IMR-90 (cell line): Measurements from ENCODE around the gene CPNE4. TPM values are rescaled to one million over a fixed set of nuclear protein-coding genes. Genes with fewer than 3 reads are reported as not detected.
A peak's percentile ranks its signal among the peaks of the same experiment; 100 is the strongest.

ENCODE experiments used
- ATAC-seq: fragments of 200-7000 bp; cut with Tn5 transposase; 2 replicates; pipeline ENCODE4 v1.9.1; 2020; ENCODE audit warnings: low read depth, mild to moderate bottlenecking, moderate library complexity
- BruUV-seq: library from RNA; stranded (reverse); fragments of 400-500 nt; replicated peaks from 2 replicates; lab custom pipeline; 2021; lab: Mats Ljungman, UMichigan
- CTCF ChIA-PET: fragments of 300-600 bp; formaldehyde crosslinking; extraction: SDS; loops from one replicate; lab custom pipeline; 2021; ENCODE audit warnings: antibody characterized with exemption; lab: Yijun Ruan, JAX
- POLR2A ChIA-PET: fragments of 300-600 bp; sonication (Branson Sonifier 250); formaldehyde crosslinking; loops from one replicate; lab custom pipeline; 2022; ENCODE audit warnings: antibody characterized with exemption; ENCODE audit not compliant: unreplicated experiment; lab: Charles Lee
- DNase-seq: peaks from one replicate; pipeline ENCODE4 v3.0.0; 2013
- H2AFZ ChIP-seq: replicated peaks from 2 replicates; pipeline ENCODE3; 2013; ENCODE audit warnings: low read length, mild to moderate bottlenecking; ENCODE audit not compliant: poor library complexity
- H2AK5ac ChIP-seq: 2 replicates; pipeline ENCODE4 v1.6.1; 2013; ENCODE audit warnings: low read depth, low read length, inconsistent platforms
- H2AK9ac ChIP-seq: replicated peaks from 2 replicates; pipeline ENCODE3; 2013; ENCODE audit warnings: mild to moderate bottlenecking, low read depth, low read length, moderate library complexity; ENCODE audit not compliant: poor library complexity
- H2BK120ac ChIP-seq: 2 replicates; pipeline ENCODE4 v1.6.1; 2013; ENCODE audit warnings: low read depth, low read length, inconsistent platforms
- H2BK15ac ChIP-seq: 3 replicates; pipeline ENCODE4 v1.6.1; 2013; ENCODE audit warnings: low read depth, low read length, inconsistent platforms
- H2BK20ac ChIP-seq: 2 replicates; pipeline ENCODE4 v1.6.1; 2013; ENCODE audit warnings: low read depth, mild to moderate bottlenecking, inconsistent platforms, low read length, moderate library complexity
- H2BK5ac ChIP-seq: 2 replicates; pipeline ENCODE4 v1.6.1; 2013; ENCODE audit warnings: mild to moderate bottlenecking, low read depth, low read length, inconsistent platforms; ENCODE audit not compliant: poor library complexity, severe bottlenecking
- H3K14ac ChIP-seq: replicated peaks from 2 replicates; pipeline ENCODE4 v1.6.1; 2013; ENCODE audit warnings: low read depth, low read length, inconsistent platforms
- H3K18ac ChIP-seq: 2 replicates; pipeline ENCODE4 v1.6.1; 2013; ENCODE audit warnings: low read depth, low read length, control low read depth
- H3K23ac ChIP-seq: 2 replicates; pipeline ENCODE4 v1.6.1; 2013; ENCODE audit warnings: low read depth, low read length, inconsistent platforms
- H3K27ac ChIP-seq: 2 replicates; pipeline ENCODE4 v1.5.1; 2013; ENCODE audit warnings: mild to moderate bottlenecking, control low read depth, low read length; ENCODE audit not compliant: insufficient read depth
- H3K27me3 ChIP-seq: 2 replicates; pipeline ENCODE4 v1.6.1; 2013; ENCODE audit warnings: low read length; ENCODE audit not compliant: control insufficient read depth, insufficient read depth
- H3K36me3 ChIP-seq: 2 replicates; pipeline ENCODE4 v1.6.1; 2013; ENCODE audit warnings: low read length, mixed read lengths; ENCODE audit not compliant: control insufficient read depth, insufficient read depth
- H3K4ac ChIP-seq: 2 replicates; pipeline ENCODE4 v1.6.1; 2013; ENCODE audit warnings: low read depth, low read length, inconsistent platforms
- H3K4me1 ChIP-seq: 2 replicates; pipeline ENCODE4 v1.6.1; 2013; ENCODE audit warnings: low read length, mixed read lengths; ENCODE audit not compliant: control insufficient read depth, insufficient read depth
- H3K4me2 ChIP-seq: 2 replicates; pipeline ENCODE4 v1.6.1; 2013; ENCODE audit warnings: low read depth, mild to moderate bottlenecking, control low read depth, low read length, moderate library complexity
- H3K4me3 ChIP-seq: 2 replicates; pipeline ENCODE4 v1.5.1; 2013; ENCODE audit warnings: low read depth, mild to moderate bottlenecking, control low read depth, low read length, moderate library complexity; ENCODE audit not compliant: insufficient read depth
- H3K56ac ChIP-seq: 2 replicates; pipeline ENCODE4 v1.6.1; 2013; ENCODE audit warnings: low read length, inconsistent platforms; ENCODE audit not compliant: insufficient read depth; ENCODE audit errors: extremely low read depth
- H3K79me1 ChIP-seq, 2 experiments: 2 replicates each; pipeline ENCODE4 v1.6.1; 2013; ENCODE audit warnings: low read length in 2 of 2, inconsistent platforms in 1 of 2, low read depth in 1 of 2
- H3K9ac ChIP-seq: 2 replicates; pipeline ENCODE4 v1.6.1; 2013; ENCODE audit warnings: low read depth, low read length, control low read depth
- H3K9me1 ChIP-seq: 2 replicates; pipeline ENCODE4 v1.6.1; 2013; ENCODE audit warnings: low read length, inconsistent platforms; ENCODE audit not compliant: insufficient read depth
- H3K9me3 ChIP-seq: 2 replicates; pipeline ENCODE4 v1.6.1; 2013; ENCODE audit warnings: low read length; ENCODE audit not compliant: control insufficient read depth, insufficient read depth
- H4K20me1 ChIP-seq: 2 replicates; pipeline ENCODE4 v1.6.1; 2013; ENCODE audit warnings: low read length, inconsistent platforms; ENCODE audit not compliant: insufficient read depth
- H4K5ac ChIP-seq: 2 replicates; pipeline ENCODE4 v1.6.1; 2013; ENCODE audit warnings: mild to moderate bottlenecking, low read depth, low read length, control low read depth
- H4K8ac ChIP-seq, 2 experiments: 2 replicates each; pipeline ENCODE4 v1.6.1; 2013; ENCODE audit warnings: low read depth in 2 of 2, low read length in 2 of 2, control low read depth in 1 of 2, inconsistent platforms in 1 of 2
- H4K91ac ChIP-seq: 2 replicates; pipeline ENCODE4 v1.6.1; 2013; ENCODE audit warnings: low read depth, low read length, inconsistent platforms; ENCODE audit not compliant: insufficient read depth
- BHLHE40 ChIP-seq: fragments of 150-350 bp; IDR thresholded peaks from 2 replicates; pipeline ENCODE4 v1.6.1; 2016; ENCODE audit warnings: mild to moderate bottlenecking, low read depth, low read length
- CEBPB ChIP-seq: IDR thresholded peaks from 2 replicates; pipeline ENCODE4 v1.6.1; 2012; ENCODE audit warnings: low read depth, low read length, improper control_type of control experiment
- CHD1 ChIP-seq: IDR thresholded peaks from 2 replicates; pipeline ENCODE4 v1.6.1; 2012; ENCODE audit warnings: low read depth, low read length, improper control_type of control experiment
- CTCF ChIP-seq: conservative IDR thresholded peaks from 2 replicates; pipeline ENCODE4 v1.5.1; 2012; ENCODE audit warnings: mild to moderate bottlenecking, low read depth, low read length, improper control_type of control experiment
- FOS ChIP-seq: fragments of 150-350 bp; IDR thresholded peaks from 2 replicates; pipeline ENCODE4 v1.6.1; 2016; ENCODE audit warnings: low read depth, low read length
- MAFK ChIP-seq: IDR thresholded peaks from 2 replicates; pipeline ENCODE4 v1.6.1; 2012; ENCODE audit warnings: low read depth, low read length, improper control_type of control experiment
- MAZ ChIP-seq: IDR thresholded peaks from 2 replicates; pipeline ENCODE4 v1.6.1; 2012; ENCODE audit warnings: low read depth, mild to moderate bottlenecking, low read length, improper control_type of control experiment, moderate library complexity, borderline replicate concordance
- MXI1 ChIP-seq: IDR thresholded peaks from 2 replicates; pipeline ENCODE4 v1.6.1; 2012; ENCODE audit warnings: low read depth, mild to moderate bottlenecking, low read length, moderate library complexity, borderline replicate concordance
- NFE2L2 ChIP-seq: fragments of 150-350 bp; IDR thresholded peaks from 2 replicates; pipeline ENCODE4 v1.6.1; 2016; ENCODE audit warnings: low read depth, mild to moderate bottlenecking, low read length
- RAD21 ChIP-seq: IDR thresholded peaks from 2 replicates; pipeline ENCODE4 v1.6.1; 2012; ENCODE audit warnings: low read length, improper control_type of control experiment
- RCOR1 ChIP-seq: IDR thresholded peaks from 2 replicates; pipeline ENCODE4 v1.6.1; 2012; ENCODE audit warnings: mild to moderate bottlenecking, low read length, improper control_type of control experiment; ENCODE audit not compliant: insufficient replicate concordance
- RFX5 ChIP-seq: IDR thresholded peaks from 2 replicates; pipeline ENCODE4 v1.8.0; 2012; ENCODE audit warnings: low read depth, mild to moderate bottlenecking, low read length, moderate library complexity
- SMC3 ChIP-seq: fragments of 150-350 bp; IDR thresholded peaks from 2 replicates; pipeline ENCODE4 v1.6.1; 2016; ENCODE audit warnings: low read depth, mild to moderate bottlenecking, antibody characterized with exemption, low read length, moderate library complexity
- WGBS, 2 experiments: methylation state at CpG; one replicate each; pipeline versions ENCODE4 v1.1.5 to v1.1.7; 2013; ENCODE audit warnings: missing lambda C conversion rate in 2 of 2; ENCODE audit not compliant: insufficient read length in 1 of 2; ENCODE audit errors: extremely low coverage in 2 of 2; 5-methylcytosine and 5-hydroxymethylcytosine counted together
- dilution Hi-C: fragments of 300-500 bp; cut with HindIII; formaldehyde crosslinking; loops from one replicate; pipeline ENCODE4 v1.14.3; 2018; ENCODE audit warnings: low sequenced_read_pairs; ENCODE audit not compliant: unreplicated experiment
- in situ Hi-C: fragments of 300-500 bp; cut with MboI; formaldehyde crosslinking; loops from 3 replicates; pipeline ENCODE4 v1.14.3; 2019; ENCODE audit warnings: low sequenced_read_pairs, inconsistent platforms, mixed read lengths
- intact Hi-C: fragments of 100-400 bp; cut with micrococcal nuclease; formaldehyde crosslinking; loops from 2 replicates; pipeline ENCODE4 v1.10.0; 2022
- polyA plus RNA-seq, 3 experiments: library from polyadenylated mRNA; depleted of rRNA; stranded (reverse); fragments of >200 nt; gene quantifications; 2 replicates each; pipeline ENCODE4 v1.2.3, GENCODE V29; 2012; ENCODE audit warnings: low replicate concordance in 1 of 3
- total RNA-seq: library from RNA; depleted of rRNA; stranded (reverse); fragments of >200 nt; gene quantifications from 2 replicates; pipeline ENCODE4 v1.2.3, GENCODE V29; 2012

CPNE4 gene
- total and polyA plus RNA-seq, 2 of the 4 experiments (the other 2 are of a cell fraction): not detected

DNA sequence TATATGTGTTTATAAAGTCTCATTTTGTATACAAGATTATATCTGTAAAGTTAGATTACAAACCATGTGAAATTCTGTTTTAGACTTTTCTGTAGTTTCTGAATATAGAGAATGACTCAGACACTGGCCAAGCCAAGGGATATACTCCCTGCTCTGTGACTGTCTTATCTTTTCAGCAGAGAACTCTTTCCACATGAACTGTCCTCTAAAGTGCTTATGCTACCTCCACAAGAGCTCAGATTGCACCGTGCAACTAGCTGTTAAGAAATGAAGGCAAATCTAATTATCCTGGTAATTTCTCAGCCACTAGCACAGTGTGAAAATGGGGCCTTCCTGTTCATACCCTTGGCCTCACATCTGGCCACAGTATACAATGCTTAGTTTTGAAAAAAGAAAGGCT is 44.3 kb upstream of the CPNE4 start:
- H3K79me1 ChIP-seq: no peaks in the 10 kb centered on the region

More for the DNA sequence above, 44.3 kb upstream of the CPNE4 start:
- Histone ChIP-seq H3K27ac (no peak overlapping the region), H3K9me1 (no peaks in the 10 kb centered on the region), H3K9ac (no peak overlapping the region), H3K23ac (no peak overlapping the region), H3K36me3 (no peaks in the 10 kb centered on the region), H4K91ac (no peak overlapping the region), H3K9me3 (no peaks in the 10 kb centered on the region), H2BK15ac (no peak overlapping the region), H2AK5ac (no peak overlapping the region), H2BK120ac (no peak overlapping the region), H4K5ac (no peak overlapping the region), H3K56ac (no peak overlapping the region), H4K20me1 (no peaks in the 10 kb centered on the region), H3K4ac (no peak overlapping the region), H4K8ac (no peak overlapping the region), H2AFZ (no peak overlapping the region), H3K4me3 (no peak overlapping the region), H2BK20ac (no peak overlapping the region), H3K14ac (no peak overlapping the region), H3K4me1 (no peaks in the 10 kb centered on the region), H3K18ac (no peak overlapping the region), H2AK9ac (no peak overlapping the region), H3K27me3 (no peaks in the 10 kb centered on the region), H3K4me2 (no peak overlapping the region), H2BK5ac (no peak overlapping the region)
- POLR2A ChIA-PET: no interaction called here
- BruUV-seq: no TSS peak
- no CpG with 5 or more reads among the region's 1 CpG for WGBS, 2 experiments
- DNase-seq (peak; percentile 0), ATAC-seq (no peak)
- CTCF ChIA-PET: interaction anchor here (0.6 kb wide), 1 partner anchor 40 kb away, joined by 3 read pairs; no protein-coding TSS in a partner anchor
- dilution Hi-C loops (no loop called here), in situ Hi-C loops (no loop called here), intact Hi-C loops (no loop called here)
- TF ChIP-seq RCOR1 (no peak), MXI1 (no peak), SMC3 (no peak), MAZ (no peak), CTCF (no peak), CEBPB (no peak), MAFK (no peak), FOS (no peak), NFE2L2 (no peak), BHLHE40 (no peak), RFX5 (no peak), CHD1 (no peak), RAD21 (no peak)
